22Rv1 (cell line): Measurements from ENCODE around the gene ZBTB4.

Experiments
- ZFX ChIP-seq: fragments of 450-650 bp; IDR thresholded peaks from 2 replicates; pipeline ENCODE4 v1.6.1; 2017; ENCODE audit warnings: antibody characterized with exemption, borderline replicate concordance
- TF ChIP-seq, protein P1 (sequence below): fragments of 450-650 bp; IDR thresholded peaks from 2 replicates; pipeline ENCODE4 v1.5.1; 2017; ENCODE audit warnings: mild to moderate bottlenecking

DNA sequence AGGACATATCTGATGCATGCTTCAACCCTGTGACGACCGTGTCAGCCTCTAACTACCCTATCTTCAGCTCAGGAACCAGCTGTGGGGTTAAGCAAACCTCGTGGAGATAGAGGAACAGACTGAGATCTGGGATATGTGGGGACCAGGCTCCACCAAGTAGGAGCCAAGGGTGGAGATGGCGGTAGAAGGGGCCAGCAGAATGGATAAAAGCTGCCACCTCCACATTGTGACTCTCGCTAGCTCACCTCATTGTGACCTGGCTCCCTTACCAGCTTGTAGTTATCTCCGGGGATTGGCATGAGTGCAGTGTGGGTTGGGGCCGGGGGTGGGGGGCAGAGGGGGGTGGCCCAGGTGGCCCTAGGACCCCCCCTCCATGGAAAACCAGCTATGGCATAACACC lies 54.1 kb downstream of the ZBTB4 start, which contains the start of gene SPEM2:
- TF ChIP-seq, protein P1, sequence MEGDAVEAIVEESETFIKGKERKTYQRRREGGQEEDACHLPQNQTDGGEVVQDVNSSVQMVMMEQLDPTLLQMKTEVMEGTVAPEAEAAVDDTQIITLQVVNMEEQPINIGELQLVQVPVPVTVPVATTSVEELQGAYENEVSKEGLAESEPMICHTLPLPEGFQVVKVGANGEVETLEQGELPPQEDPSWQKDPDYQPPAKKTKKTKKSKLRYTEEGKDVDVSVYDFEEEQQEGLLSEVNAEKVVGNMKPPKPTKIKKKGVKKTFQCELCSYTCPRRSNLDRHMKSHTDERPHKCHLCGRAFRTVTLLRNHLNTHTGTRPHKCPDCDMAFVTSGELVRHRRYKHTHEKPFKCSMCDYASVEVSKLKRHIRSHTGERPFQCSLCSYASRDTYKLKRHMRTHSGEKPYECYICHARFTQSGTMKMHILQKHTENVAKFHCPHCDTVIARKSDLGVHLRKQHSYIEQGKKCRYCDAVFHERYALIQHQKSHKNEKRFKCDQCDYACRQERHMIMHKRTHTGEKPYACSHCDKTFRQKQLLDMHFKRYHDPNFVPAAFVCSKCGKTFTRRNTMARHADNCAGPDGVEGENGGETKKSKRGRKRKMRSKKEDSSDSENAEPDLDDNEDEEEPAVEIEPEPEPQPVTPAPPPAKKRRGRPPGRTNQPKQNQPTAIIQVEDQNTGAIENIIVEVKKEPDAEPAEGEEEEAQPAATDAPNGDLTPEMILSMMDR = no peak
- TF ChIP-seq ZFX = no peak
